IMR-90 (cell line): ENCODE measurements around the gene CPLX3.
"Not testable (repeated sequence)": the region's sequence is repeated elsewhere in the genome, so short reads cannot be mapped to it uniquely, and the experiment has no call there.

ENCODE experiments used
- MAZ ChIP-seq: IDR thresholded peaks from 2 replicates; pipeline ENCODE4 v1.6.1; 2012; ENCODE audit warnings: low read depth, mild to moderate bottlenecking, low read length, improper control_type of control experiment, moderate library complexity, borderline replicate concordance
- POLR2A ChIP-seq: IDR thresholded peaks from 2 replicates; pipeline ENCODE4 v1.6.1; 2012; ENCODE audit warnings: mild to moderate bottlenecking, low read depth, low read length
- TF ChIP-seq, protein P1 (sequence below): conservative IDR thresholded peaks from 2 replicates; pipeline ENCODE4 v1.5.1; 2012; ENCODE audit warnings: mild to moderate bottlenecking, low read depth, low read length, improper control_type of control experiment

DNA sequence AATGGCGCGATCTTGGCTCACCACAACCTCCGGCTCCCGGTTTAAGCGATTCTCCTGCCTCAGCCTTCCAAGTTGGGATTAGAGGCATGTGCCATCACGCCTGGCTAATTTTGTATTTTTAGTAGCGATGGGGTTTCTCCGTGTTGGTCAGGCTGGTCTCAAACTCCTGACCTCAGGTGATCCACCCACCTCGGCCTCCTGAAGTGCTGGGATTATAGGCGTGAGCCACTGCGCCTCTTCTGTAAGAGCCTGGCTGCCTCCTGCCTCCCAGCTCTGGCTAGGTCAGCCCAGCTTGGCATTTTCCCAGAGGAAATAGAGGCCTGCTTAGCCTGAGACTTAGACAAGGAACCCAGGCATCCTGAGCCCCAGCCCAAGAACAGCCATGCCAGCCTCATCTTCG is 40.3 kb upstream of the CPLX3 start:
- TF ChIP-seq MAZ, POLR2A: not testable (repeated sequence)
- TF ChIP-seq, protein P1, sequence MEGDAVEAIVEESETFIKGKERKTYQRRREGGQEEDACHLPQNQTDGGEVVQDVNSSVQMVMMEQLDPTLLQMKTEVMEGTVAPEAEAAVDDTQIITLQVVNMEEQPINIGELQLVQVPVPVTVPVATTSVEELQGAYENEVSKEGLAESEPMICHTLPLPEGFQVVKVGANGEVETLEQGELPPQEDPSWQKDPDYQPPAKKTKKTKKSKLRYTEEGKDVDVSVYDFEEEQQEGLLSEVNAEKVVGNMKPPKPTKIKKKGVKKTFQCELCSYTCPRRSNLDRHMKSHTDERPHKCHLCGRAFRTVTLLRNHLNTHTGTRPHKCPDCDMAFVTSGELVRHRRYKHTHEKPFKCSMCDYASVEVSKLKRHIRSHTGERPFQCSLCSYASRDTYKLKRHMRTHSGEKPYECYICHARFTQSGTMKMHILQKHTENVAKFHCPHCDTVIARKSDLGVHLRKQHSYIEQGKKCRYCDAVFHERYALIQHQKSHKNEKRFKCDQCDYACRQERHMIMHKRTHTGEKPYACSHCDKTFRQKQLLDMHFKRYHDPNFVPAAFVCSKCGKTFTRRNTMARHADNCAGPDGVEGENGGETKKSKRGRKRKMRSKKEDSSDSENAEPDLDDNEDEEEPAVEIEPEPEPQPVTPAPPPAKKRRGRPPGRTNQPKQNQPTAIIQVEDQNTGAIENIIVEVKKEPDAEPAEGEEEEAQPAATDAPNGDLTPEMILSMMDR = not testable (repeated sequence)
